ENCODE results near the gene UAP1.

The UAP1 gene

GRCh38 chr1:162561616-162562469, at the start of gene UAP1:
Gene UAP1 (plus strand): TSS chr1:162561722. CDS start chr1:162566069, 4,347 bp downstream.
- DNase-seq (ENCODE audit: low read depth), result no peak

GRCh38 chr1:162527314-162527713, 34.2 kb upstream of the UAP1 start:
- DNase-seq (ENCODE audit: low read depth), result no peak

DNA sequence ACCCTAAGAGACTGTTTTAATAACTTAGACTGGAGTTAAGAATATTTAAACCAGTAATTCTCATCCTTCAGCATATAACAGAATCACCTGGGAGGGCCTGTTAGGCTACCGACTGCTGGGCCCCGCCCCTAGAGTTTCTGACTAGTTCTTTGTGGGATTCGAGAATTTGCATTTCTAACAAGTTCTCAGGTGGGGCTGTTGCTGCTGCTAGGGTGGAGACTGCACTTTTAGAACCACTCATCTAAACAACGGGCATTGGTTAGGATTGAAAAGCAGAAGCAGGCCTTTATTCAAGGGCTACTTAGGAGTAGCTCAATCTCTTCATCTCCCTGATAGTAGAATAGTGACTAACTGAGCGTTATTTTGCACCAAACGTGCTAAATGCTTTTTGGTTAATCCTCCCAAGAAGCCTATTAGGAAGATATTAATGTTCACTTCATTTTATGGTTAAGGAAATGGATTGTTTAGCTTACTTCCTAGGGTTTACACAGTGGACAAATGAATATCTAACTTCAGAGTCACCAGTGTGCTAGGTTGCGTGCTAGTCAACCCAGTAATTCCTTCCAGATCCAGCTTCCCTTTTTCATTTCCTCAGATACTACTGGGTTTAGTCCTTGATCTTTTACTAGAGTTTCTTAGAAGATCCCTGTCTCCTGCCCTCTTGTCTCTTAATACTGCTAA, 31.1 kb upstream of the UAP1 start:
- DNase-seq (ENCODE audit: low read depth), result no peak

DNA sequence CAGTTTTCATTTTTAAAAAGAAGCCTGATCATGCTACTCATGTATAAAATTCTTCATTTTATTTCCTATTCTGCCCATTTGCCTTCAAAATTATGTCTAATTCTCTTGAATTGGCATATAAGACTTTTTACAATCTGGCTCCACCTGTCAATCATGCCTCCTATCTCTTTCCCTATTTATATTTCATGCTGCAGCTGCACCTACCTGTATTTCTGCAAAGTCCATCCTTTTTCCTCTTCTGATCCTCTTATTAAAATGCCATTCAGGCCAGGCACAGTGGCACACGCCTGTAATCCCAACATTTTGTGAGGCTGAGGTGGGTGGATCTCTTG, 30.6 kb upstream of the UAP1 start:
- DNase-seq (ENCODE audit: low read depth), result no peak

GRCh38 chr1:162535501-162535900, 26.0 kb upstream of the UAP1 start:
- DNase-seq (ENCODE audit: low read depth), result no peak

- peak; percentile 53 for DNase-seq (ENCODE audit: low read depth)
These were observed 25.0 kb upstream of the UAP1 start for GRCh38 chr1:162536511-162536910.

DNA sequence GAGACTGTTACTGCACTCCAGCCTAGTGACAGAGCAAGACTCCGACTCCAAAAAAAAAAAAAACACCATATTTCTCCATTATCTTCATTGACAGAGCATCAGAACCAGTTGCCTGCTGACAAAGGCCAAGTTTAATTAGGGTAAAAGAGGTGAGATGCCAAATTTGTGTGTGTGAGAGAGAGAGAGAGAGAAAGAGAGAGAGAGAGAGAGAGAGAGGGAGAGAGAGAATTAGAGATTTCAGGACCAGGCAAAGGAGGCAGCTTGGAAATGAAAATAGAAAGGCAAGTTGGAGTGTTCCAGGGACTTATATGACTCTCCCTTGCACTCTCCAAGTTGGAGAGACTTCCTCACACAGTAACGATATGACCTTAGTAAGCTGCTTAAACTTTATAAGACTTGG, 24.3 kb upstream of the UAP1 start:
- no peak for DNase-seq (ENCODE audit: low read depth)

DNA sequence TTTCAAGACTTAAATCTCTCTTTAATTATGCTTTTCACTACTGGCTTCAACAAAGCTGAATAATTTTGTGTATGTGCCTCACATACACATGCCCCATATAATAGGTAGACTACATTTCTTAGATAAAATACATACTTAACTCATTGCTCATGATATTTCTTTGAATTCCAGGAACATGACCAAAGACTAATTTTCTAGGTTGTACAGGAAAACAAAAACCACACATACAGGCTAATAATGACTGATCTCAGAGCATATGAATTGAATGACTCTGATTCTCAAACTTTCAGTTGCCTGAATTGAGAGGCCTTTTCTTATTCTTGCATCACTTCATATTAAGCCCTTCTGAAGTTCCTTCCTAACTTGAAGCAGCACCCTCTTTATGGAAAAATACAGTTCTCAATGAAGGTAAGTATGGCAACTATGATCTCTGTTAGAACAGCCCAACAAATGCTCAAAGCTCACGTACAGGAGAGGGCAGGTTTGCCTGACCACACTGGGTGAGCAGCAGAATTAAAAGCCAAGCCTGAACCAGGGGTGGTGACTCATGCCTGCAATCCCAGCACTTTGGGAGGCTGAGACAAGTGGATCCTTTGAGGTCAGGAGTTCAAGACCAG, 22.6 kb upstream of the UAP1 start:
- DNase-seq (ENCODE audit: low read depth), result peak; percentile 95

DNA sequence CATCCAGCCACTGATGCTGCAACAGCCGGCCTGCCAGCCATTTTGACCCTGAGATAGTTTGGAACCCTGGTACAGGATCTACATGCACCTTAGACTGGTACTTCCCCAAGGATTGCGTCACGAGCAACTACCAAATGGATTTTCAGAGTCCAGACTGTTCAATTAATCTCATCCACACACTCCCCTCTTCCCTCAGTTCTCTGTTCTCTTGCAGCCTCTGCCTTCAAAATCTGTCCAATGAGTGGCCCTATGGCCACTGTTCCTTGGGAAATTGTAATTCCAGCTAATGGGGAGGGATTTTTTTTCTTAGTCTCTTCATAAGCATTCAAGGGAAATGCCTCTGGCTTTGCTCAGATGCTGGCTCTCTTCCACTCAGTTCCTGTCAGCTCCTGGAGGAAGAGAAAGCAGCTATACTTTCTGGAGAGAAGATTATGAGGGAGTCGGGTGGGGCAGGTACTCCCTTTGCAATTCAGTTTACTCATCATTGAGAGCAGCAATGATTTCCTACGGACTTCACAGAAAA, 19.8 kb upstream of the UAP1 start:
- DNase-seq (ENCODE audit: low read depth), result peak; percentile 97

- DNase-seq (ENCODE audit: low read depth), result no peak
These were observed 18.3 kb upstream of the UAP1 start for GRCh38 chr1:162543228-162543627.

DNA sequence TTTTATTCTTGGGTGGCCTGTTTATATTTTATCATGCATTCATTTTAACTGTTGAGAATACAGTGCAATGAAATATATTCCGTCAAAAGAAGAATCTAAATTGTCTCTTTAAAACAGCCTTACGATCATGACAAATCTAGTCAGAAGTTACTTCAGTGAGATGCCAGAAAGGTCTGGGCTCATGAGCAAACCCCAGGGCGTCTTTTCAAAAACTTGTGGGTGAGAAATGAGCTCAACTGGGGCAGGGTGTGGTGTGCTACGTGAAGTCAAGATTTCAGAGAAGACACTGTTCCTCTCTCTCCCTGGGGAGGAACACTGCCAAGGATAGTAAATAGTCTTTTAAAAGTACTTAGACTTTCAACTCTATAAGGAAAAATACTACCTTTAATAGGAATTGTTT, 13.4 kb upstream of the UAP1 start:
- DNase-seq (ENCODE audit: low read depth), result peak; percentile 63

GRCh38 chr1:162549001-162549400, 12.5 kb upstream of the UAP1 start:
- no peak for DNase-seq (ENCODE audit: low read depth)

DNA sequence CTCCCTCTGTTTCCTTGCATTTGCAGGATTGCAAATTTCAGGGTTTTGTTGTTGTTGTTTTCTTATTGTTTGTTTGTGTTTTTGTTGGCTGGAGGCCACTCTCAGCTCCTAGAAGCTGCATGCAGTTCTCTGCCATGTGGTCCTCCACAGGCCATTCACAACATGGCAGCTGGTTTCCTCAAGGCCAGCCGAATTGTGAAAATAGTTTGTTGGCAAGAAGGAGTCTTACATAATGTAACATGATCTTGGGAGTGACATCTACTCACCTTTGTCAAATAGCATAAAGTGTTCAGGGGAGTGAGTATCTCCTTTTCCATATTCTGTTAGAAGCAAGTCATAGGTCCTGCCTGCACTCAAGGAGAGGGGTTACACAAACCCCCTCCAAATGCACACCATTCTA, 10.6 kb upstream of the UAP1 start:
- no peak for DNase-seq (ENCODE audit: low read depth)

DNA sequence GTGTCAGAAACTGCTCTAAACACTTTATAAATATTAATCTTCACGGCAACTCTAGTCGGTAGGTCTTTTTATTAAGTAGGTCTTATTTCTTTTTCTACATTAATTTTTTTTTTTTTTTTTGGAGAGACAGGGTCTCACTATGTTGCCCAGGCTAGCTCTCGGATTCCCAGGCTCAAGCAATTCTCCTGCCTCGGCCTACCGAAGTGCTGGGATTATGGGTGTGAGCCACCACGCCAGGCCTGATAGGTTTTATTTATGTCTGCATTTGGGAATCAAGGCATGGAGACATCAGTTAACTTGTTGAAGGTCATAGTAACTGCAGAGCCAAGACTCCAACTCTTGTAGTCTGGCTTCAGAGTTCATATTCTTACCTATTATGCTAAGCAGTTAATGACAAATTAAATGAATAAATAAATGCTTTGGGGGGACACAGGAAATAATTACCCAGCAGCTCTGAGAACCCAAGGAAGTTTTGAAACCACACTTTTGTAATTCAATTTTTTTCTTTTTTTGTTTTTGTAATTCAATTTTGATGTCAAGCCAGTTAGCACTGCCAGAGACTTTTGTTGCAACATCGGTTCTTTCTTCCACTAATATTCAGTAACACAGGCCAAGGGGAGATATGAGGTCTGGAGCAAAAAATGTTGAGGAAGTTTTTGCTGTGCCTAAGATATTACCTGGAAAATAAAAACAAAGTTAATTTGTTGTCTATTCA, 9.4 kb upstream of the UAP1 start:
- DNase-seq (ENCODE audit: low read depth), result peak; percentile 58

GRCh38 chr1:162552684-162553252, 8.8 kb upstream of the UAP1 start:
- DNase-seq (ENCODE audit: low read depth), result no peak

DNA sequence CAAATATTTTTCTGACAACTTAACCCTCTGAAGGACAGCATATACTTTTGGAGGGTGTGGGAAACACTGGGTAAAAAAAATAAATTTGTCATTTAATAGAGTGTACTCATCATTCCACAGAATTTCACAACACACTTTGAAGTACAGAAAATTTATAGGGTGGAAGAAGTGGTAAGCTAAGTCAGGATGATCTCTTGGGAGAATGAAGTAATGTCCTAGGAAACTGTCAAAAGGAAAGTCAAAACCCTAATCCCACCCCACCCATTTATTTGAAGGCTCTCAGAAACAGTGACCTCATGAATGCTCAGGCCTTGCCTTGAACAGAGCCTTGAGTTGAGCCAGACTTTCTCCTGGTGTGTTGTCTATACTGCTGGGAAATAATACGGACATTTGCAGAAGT, 7.3 kb upstream of the UAP1 start:
- DNase-seq (ENCODE audit: low read depth), result peak; percentile 42

DNA sequence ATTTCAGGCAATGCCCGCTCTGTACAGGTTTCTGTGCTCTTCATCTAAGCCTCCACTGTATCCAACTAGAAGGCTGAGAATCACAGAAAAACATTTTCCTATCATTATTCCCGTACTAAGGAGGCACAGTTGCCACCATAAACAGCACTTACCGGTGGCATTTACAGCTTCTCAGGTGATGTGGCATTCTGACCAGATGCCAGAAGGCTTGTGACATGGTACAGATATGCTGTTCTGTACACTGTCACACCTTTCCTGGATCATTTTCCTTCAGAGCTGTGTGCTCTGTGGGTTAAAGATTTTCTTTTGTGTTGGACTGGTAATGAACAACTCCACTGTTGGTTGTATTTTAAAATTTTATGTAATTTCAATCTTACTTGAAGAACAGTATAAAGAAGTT, 4.0 kb upstream of the UAP1 start:
- DNase-seq (ENCODE audit: low read depth), result no peak

DNA sequence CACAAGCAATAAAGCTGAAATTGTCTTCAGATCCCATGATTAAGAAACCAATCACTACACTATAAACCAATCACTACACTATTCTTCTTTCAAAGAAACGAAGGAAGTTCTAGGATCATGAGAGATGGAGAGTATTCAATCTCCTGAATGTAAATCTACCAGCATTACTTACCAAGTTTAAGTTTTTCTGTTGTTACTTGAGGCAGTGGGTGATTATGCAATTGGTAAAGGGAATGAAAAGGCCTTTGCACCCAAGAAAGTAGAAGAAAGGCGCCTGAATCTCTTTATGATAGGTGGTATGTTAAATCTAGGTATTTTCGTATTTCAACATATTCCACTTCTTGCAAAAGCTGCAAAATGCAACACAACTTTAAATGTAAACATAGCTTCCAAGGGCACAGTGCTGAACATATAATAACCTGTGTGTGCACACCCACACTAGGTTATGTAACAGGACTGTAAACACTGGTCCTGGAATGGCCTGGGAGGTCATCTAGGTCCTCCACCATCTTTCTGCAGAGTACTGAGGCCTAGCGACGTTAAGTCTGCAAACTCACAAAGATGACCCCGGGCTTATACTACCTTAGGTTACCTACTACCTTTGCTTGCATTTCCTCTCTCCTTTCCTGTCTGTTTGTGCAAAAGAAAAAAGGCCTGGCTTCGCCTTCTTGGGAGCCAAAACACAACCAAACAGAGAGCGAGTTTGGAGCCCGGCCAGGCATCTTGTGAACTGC, 1.1 kb upstream of the UAP1 start:
- peak; percentile 23 for DNase-seq (ENCODE audit: low read depth)

DNA sequence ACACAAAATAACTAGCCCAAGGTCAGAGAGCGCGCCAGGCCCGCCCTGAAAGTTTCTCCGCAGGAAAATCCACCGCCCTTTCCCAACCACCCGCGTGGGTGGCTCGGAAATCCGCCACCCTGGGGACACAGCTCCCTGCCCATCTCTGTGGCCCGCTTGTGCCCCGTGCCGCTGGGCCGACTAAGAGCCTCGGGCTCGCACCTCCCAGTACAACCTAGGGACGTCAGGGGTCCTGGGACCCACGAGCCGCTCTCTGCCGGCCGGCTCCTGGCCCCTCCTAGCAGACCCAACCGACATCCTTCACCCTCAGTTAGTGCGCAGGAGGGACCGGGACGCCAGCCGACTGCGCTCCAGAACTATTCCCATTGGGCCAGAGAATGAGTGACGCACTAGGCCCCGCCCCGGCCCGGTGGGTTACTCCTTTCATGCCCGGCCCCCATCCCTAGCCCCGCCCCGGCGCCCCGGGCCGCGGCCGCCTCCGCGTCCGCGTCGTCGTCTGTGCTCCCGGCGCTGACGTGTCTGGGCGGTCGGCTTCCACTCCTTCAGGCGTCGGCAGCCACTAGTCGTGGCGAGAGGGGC, 396 bp upstream of the UAP1 start:
- peak; percentile 97 for DNase-seq (ENCODE audit: low read depth)

DNA sequence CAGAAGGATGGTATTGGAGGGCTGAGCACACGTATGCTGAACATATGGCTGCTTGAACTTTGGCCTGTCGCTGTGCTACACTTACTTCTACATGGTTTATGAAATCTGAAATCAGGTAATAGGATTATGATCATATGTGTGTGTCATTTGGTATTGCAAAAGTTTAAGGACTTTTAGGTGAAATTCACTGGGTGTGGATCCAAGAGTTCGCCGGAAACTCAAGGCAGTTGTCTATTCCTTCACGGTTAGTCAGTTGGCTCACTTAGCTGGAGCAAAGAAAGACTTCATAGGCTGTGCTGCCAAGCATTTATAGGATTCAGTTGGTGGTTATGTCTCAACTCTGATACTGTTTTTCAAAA, 927 bp downstream of the UAP1 start:
- DNase-seq (ENCODE audit: low read depth), result peak; percentile 79

DNA sequence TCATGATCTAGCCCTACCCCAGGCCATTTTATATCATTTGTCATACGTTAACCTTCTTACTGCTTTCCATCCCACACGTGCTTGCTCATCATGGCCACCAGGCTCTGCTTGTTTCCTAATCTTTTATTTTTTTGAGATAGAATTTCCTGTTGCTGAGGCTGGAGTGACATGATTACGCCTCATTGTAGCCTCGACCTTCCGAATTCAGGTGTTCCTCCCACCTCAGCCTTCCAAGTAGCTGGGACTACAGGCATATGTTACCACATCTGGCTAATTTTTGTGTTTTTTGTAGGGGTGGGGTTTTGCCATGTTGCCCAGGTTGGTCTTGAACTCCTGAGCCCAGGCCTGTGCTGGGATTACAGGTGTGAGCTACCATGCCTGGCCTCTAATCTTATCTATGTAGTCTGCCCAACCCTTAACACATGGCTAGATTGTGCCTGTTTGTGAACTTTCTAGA, 3.3 kb downstream of the UAP1 start:
- DNase-seq (ENCODE audit: low read depth), result peak; percentile 22

Data from iris pigment epithelial cell (primary cell).